ENCODE measurements around the gene PBX1. TPM values are rescaled to one million over a fixed set of nuclear protein-coding genes. Genes with fewer than 3 reads are reported as not detected.
A peak's percentile ranks its signal among the peaks of the same experiment; 100 is the strongest.

The PBX1 gene
- total and polyA plus RNA-seq, 12 donors = 13.3 to 91.8 (median 62.7) TPM

GRCh38 chr1:164590592-164590991 lies 31.6 kb downstream of the PBX1 start:
- peaks cover 0 to 47% (median 0%) of the 10 kb centered on the region in 9 donors for H3K36me3 ChIP-seq
- DNase-seq = no peak
- ATAC-seq = no peak
- H3K4me3 ChIP-seq = no peak overlapping the region
- no peak for TF ChIP-seq CTCF (IDR thresholded peaks at IDR 0.05)
- intact Hi-C loops (cut with DNase I) = no loop called here
- peaks cover 4 to 70% (median 42%) of the 10 kb centered on the region in 9 donors for H3K4me1 ChIP-seq
- H3K9me3 ChIP-seq = no peaks in the 10 kb centered on the region
- 82 to 89% methylated on average over 5 of the region's 5 CpGs for WGBS, 2 donors
- no peak overlapping the region for H3K27ac ChIP-seq
- no peaks in the 10 kb centered on the region for H3K27me3 ChIP-seq

GRCh38 chr1:164591858-164592257 lies 32.9 kb downstream of the PBX1 start:
- Histone ChIP-seq H3K27ac (no peak overlapping the region), H3K9me3 (no peaks in the 10 kb centered on the region), H3K36me3 (peaks cover 0 to 47% (median 0%) of the 10 kb centered on the region in 9 donors), H3K4me3 (no peak overlapping the region), H3K27me3 (no peaks in the 10 kb centered on the region), H3K4me1 (peaks cover 4 to 61% (median 36%) of the 10 kb centered on the region in 9 donors)
- 40 to 51% methylated on average over 1 of the region's 1 CpG for WGBS, 2 donors
- peak in 1 of 8 donors; percentile 21 for ATAC-seq
- no peak for TF ChIP-seq CTCF (IDR thresholded peaks at IDR 0.05)
- intact Hi-C loops (cut with DNase I) = no loop called here
- DNase-seq = no peak

- H3K27me3 ChIP-seq = no peaks in the 10 kb centered on the region
- 82 to 93% methylated on average over 5 of the region's 5 CpGs for WGBS, 2 donors
- no peak overlapping the region for H3K27ac ChIP-seq
- peaks cover 4 to 53% (median 30%) of the 10 kb centered on the region in 9 donors for H3K4me1 ChIP-seq
- no peak for DNase-seq
- no peak for TF ChIP-seq CTCF (IDR thresholded peaks at IDR 0.05)
- H3K4me3 ChIP-seq = no peak overlapping the region
- no peak for ATAC-seq
- H3K9me3 ChIP-seq = no peaks in the 10 kb centered on the region
- peaks cover 0 to 49% (median 0%) of the 10 kb centered on the region in 9 donors for H3K36me3 ChIP-seq
- intact Hi-C loops (cut with DNase I) = no loop called here
Measured at GRCh38 chr1:164592634-164593033, 33.6 kb downstream of the PBX1 start.

GRCh38 chr1:164595212-164595611 lies 36.2 kb downstream of the PBX1 start:
- 69 to 81% methylated on average over 4 of the region's 4 CpGs for WGBS, 2 donors
- H3K27me3 ChIP-seq = no peaks in the 10 kb centered on the region
- ATAC-seq (no peak), DNase-seq (no peak)
- no peak overlapping the region for H3K4me3 ChIP-seq
- intact Hi-C loops (cut with DNase I) = no loop called here
- no peaks in the 10 kb centered on the region for H3K9me3 ChIP-seq
- TF ChIP-seq CTCF (IDR thresholded peaks at IDR 0.05) = no peak
- H3K4me1 ChIP-seq = peaks cover 0 to 49% (median 23%) of the 10 kb centered on the region in 9 donors
- peaks cover 0 to 49% (median 0%) of the 10 kb centered on the region in 9 donors for H3K36me3 ChIP-seq
- H3K27ac ChIP-seq = no peak overlapping the region

Measured in heart right ventricle (tissue), 16 donors.